ENCODE results near the gene NRAP. TPM values are rescaled to one million over a fixed set of nuclear protein-coding genes. Genes with fewer than 3 reads are reported as not detected.
A peak's percentile ranks its signal among the peaks of the same experiment; 100 is the strongest.

Gene NRAP, protein sequence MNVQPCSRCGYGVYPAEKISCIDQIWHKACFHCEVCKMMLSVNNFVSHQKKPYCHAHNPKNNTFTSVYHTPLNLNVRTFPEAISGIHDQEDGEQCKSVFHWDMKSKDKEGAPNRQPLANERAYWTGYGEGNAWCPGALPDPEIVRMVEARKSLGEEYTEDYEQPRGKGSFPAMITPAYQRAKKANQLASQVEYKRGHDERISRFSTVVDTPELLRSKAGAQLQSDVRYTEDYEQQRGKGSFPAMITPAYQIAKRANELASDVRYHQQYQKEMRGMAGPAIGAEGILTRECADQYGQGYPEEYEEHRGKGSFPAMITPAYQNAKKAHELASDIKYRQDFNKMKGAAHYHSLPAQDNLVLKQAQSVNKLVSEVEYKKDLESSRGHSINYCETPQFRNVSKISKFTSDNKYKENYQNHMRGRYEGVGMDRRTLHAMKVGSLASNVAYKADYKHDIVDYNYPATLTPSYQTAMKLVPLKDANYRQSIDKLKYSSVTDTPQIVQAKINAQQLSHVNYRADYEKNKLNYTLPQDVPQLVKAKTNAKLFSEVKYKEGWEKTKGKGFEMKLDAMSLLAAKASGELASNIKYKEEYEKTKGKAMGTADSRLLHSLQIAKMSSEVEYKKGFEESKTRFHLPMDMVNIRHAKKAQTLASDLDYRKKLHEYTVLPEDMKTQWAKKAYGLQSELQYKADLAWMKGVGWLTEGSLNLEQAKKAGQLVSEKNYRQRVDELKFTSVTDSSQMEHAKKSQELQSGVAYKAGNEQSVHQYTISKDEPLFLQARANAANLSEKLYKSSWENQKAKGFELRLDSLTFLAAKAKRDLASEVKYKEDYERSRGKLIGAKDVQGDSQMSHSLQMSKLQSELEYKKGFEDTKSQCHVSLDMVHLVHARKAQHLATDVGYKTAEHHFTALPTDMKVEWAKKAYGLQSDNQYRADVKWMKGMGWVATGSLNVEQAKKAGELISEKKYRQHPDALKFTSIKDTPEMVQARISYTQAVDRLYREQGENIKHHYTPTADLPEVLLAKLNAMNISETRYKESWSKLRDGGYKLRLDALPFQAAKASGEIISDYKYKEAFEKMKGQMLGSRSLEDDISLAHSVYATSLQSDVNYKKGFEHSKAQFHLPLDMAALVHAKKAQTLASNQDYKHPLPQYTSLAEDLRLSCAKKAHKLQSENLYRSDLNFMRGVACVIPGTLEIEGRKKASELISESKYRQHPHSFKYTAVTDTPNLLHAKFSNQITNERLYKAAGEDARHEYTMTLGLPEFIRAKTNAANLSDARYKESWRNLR (N-terminal part only)
- total RNA-seq (2014; rRNA removed; shearing (Covaris generic)) = not detected in 2 replicates

- in situ Hi-C loops (cut with HindIII; ENCODE audit: low sequenced_read_pairs) = no loop called here
- no peak for DNase-seq (ENCODE audit: low spot score)
Measured at GRCh38 chr10:113663908-113664307, at the start of gene NRAP. NRAP (minus strand) TSS chr10:113664041; CDS start chr10:113663882, 159 bp downstream.

DNA sequence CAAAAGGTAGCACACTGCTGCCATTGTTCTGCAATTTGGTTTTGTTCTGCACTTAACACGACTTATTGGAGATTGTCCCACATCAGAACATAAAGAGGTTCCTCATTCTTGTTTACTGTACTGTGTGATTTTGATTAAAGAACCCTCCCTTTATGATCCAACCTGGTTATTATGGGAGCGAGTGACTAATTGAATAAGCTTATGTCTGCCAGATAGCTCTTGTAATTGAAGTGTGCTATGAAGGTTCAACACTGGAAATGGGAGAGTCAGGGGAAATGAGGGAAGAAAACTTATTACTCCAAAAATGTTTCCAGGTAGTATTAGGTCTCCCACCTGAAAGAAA is 49.8 kb upstream of the NRAP start:
- no peak for DNase-seq (ENCODE audit: low spot score)
- in situ Hi-C loops (cut with HindIII; ENCODE audit: low sequenced_read_pairs) = no loop called here

DNA sequence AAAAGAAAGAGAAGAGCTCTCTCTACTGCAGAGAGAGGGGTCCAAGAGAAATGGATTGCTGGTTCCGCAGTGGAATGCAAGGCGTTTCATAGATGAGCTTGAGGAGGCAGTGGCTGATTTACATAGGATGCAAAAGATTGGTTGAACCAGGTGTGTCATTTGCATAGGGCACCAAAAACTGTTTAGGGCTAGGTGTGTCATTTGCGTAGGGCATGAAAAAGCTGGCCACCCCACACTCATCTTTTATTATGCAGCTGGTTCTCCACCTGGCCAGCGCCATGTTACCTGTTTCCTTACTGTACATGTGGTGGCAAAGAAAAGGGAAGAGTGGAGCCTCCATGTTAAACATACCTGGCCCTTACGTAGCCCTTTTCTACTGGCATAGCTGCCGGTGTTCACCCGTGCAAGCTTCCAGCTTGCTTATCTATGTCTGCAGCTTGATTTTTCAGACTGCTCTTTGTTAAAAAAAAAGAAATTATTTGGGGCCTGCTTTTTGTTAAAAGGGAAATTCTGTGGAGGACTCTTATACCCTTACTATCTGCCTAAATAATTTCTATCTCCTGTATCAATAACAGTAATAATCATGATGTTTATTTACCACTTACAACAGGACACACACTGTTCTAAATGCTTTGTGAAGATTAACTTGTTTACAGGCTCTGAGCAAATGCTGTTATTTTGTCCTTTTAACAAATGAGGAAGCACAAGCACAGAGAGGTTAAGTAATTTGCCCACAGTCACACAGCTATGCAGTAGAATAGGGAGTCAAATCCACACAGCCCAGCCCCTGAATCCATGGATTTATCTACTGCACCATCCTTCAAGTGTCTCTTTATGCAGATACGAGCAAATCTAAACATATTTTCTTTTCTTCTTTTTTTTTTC is 49.2 kb upstream of the NRAP start:
- DNase-seq (ENCODE audit: low spot score) = no peak

DNA sequence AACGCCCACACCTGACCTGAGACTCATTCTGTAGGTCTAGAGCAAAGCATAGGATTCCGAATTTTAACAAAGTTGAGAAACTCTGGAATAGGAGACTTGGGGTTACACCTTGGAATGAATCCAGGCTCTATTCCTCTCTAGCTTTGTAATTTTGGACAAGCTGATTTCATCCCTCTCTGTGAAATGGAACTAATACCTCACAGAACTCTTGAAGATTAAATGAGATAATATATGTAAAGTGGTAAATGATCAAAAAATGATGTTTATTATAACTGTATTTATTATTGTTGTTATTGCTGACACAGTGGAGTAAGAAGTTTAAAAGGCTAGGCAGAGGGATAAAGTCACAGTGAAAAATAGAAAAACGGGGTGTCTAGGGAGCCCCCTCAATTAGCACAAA is 48.2 kb upstream of the NRAP start:
- in situ Hi-C loops (cut with HindIII; ENCODE audit: low sequenced_read_pairs) = no loop called here
- DNase-seq (ENCODE audit: low spot score) = no peak

More for the DNA sequence above, 49.2 kb upstream of the NRAP start:
- in situ Hi-C loops (cut with HindIII; ENCODE audit: low sequenced_read_pairs) = no loop called here

GRCh38 chr10:113711142-113711541 is 47.3 kb upstream of the NRAP start:
- in situ Hi-C loops (cut with HindIII; ENCODE audit: low sequenced_read_pairs) = no loop called here
- no peak for DNase-seq (ENCODE audit: low spot score)

DNA sequence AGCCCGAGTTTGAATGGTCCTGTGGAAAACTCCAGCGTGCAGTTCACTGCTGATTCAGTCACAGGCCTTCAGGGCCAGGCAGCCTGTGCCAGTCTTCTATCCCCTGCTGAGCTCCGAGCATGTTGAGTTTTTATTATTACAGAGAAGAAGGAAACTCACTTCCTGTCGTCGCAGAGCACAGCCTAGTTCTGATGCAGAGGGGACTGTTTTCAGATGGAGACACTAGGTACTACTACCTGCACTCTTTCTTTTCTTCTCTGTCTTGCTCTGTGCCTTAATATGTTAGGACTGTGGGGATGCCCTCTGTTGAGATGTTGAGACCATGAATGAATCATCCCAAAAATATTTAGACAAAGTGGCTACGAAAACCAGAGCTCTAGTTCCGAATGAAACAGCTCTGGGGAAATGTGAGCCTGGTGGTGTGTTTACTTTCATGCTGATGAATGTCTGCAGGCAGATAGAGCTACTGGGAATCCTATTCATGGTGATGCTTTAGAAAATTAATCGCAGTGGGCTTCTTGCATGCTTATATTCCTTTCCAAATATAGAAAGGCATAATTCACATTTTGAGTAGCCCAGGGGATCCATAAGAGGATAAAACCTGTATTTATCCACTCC is 45.5 kb upstream of the NRAP start:
- DNase-seq (ENCODE audit: low spot score) = peak; percentile 13
- in situ Hi-C loops (cut with HindIII; ENCODE audit: low sequenced_read_pairs) = no loop called here

DNA sequence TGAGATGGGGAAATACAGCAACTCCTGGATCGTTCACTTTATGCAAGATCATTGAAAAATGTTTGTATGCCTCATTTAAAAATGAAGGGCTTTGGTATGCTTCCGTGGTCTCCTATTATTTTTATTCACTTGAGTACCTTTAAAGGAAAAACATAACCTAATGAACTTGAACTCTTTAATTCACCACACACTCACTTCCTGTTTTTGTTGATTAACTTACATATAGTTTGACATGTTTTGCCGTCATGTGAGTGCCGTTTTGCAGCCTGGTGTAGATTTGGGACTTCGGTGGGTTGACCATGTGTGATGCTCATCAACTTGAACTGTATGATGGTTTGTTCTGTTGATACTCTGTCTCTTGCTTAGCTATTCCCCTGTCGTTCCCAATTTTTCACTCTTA is 44.8 kb upstream of the NRAP start:
- in situ Hi-C loops (cut with HindIII; ENCODE audit: low sequenced_read_pairs) = no loop called here
- DNase-seq (ENCODE audit: low spot score) = no peak

DNA sequence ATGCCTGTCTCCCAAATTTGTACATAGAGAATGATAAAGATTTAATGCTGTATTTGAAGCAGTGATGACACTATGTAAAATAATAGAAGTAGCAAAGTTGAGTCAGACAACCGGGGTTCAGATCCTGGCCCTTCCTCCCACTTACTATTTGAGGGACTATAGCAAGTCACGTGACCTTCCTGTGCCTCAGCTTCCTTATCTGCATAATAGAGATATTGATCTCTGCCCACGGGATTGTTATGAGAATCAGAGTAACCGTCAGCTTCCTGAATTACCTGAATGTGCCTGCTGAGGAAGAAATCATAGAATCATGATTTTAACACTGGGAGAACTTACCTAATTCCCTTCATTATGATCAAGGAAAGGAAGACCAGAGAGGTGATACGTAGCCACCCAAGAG is 42.8 kb upstream of the NRAP start:
- no peak for DNase-seq (ENCODE audit: low spot score)
- in situ Hi-C loops (cut with HindIII; ENCODE audit: low sequenced_read_pairs) = no loop called here

DNA sequence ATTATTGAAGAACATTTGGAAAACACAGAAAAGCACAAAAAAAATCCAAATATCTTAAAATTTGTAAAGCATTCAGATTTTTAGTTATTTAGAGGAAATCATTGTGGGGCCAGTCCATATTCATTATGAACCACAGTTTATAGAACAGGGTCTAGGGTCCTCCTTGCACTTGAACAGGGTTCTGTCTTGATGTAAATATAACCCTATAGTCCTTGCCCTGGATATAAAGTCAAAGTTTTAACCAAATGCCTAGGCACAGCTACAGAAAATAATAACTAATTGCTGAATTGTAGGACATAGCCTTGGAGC is 41.5 kb upstream of the NRAP start:
- DNase-seq (ENCODE audit: low spot score) = no peak
- in situ Hi-C loops (cut with HindIII; ENCODE audit: low sequenced_read_pairs) = no loop called here

- DNase-seq (ENCODE audit: low spot score) = peak; percentile 43
Measured at GRCh38 chr10:113704637-113705343, 40.9 kb upstream of the NRAP start.

GRCh38 chr10:113697595-113697994 is 33.8 kb upstream of the NRAP start:
- DNase-seq (ENCODE audit: low spot score) = no peak
- in situ Hi-C loops (cut with HindIII; ENCODE audit: low sequenced_read_pairs) = no loop called here

More at GRCh38 chr10:113704637-113705343, 40.9 kb upstream of the NRAP start:
- in situ Hi-C loops (cut with HindIII; ENCODE audit: low sequenced_read_pairs) = no loop called here

GRCh38 chr10:113695691-113696090 is 31.9 kb upstream of the NRAP start:
- in situ Hi-C loops (cut with HindIII; ENCODE audit: low sequenced_read_pairs) = no loop called here
- DNase-seq (ENCODE audit: low spot score) = no peak

- in situ Hi-C loops (cut with HindIII; ENCODE audit: low sequenced_read_pairs) = no loop called here
- no peak for DNase-seq (ENCODE audit: low spot score)
Measured at GRCh38 chr10:113693348-113693747, 29.5 kb upstream of the NRAP start.

DNA sequence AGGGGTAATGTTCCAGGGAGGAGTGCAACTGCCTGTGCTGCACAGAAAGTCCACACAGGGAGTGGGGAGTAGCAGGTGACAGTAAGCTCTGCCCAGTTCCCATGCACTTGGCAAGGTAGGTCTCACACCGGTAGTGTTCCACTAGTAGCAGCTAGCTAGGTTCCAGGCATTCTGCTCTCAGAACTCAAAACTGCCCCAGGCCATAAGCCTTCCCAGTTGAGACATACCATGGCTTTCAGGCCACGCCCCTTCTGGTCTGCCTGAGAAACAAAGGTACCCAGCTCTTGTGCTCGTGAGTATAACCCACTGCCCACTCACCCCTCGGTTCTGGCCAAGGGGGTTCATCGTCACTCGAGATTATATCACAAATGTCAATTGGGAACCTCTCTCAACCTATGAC is 28.4 kb upstream of the NRAP start:
- no peak for DNase-seq (ENCODE audit: low spot score)
- in situ Hi-C loops (cut with HindIII; ENCODE audit: low sequenced_read_pairs) = no loop called here

GRCh38 chr10:113691381-113691780 is 27.5 kb upstream of the NRAP start:
- no peak for DNase-seq (ENCODE audit: low spot score)

GRCh38 chr10:113690749-113691148 is 26.9 kb upstream of the NRAP start:
- in situ Hi-C loops (cut with HindIII; ENCODE audit: low sequenced_read_pairs) = no loop called here
- no peak for DNase-seq (ENCODE audit: low spot score)

More at GRCh38 chr10:113691381-113691780, 27.5 kb upstream of the NRAP start:
- in situ Hi-C loops (cut with HindIII; ENCODE audit: low sequenced_read_pairs) = no loop called here

DNA sequence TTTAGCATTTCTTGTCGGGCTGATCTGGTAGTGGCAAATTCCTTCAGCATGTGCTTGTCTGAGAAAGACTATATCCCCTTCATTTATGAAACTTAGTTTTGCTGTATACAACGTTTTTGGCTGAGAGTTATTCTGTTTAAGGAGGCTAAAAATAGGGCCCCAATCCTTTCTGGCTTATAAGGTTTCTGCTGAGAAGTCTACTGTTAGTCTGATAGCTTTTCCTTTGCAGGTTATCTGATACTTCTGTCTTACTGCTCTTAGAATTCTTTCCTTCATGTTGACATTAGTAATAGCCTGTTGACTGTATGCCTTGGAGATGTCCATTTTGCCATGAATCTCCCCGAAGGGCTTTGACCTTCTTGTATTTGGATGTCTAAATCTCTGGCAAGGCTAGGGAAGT is 25.7 kb upstream of the NRAP start:
- in situ Hi-C loops (cut with HindIII; ENCODE audit: low sequenced_read_pairs) = no loop called here
- DNase-seq (ENCODE audit: low spot score) = no peak

- in situ Hi-C loops (cut with HindIII; ENCODE audit: low sequenced_read_pairs) = no loop called here
- no peak for DNase-seq (ENCODE audit: low spot score)
Measured at GRCh38 chr10:113689057-113689456, 25.2 kb upstream of the NRAP start.

Measured in G401 (cell line).